Fibroblast of lung (primary cell): ENCODE results near the gene SYT3.

Experiments used
- EZH2 ChIP-seq: IDR thresholded peaks from 2 replicates; pipeline ENCODE4 v1.5.1; 2012; ENCODE audit warnings: low read length, control low read depth, mild to moderate bottlenecking; ENCODE audit errors: missing control alignments
- TF ChIP-seq, protein P1 (sequence below), 2 donors: IDR thresholded peaks in 1 of 2; conservative IDR thresholded peaks in 1 of 2; 1 replicate in 1 of 2; 2 replicates in 1 of 2; pipeline ENCODE4 v1.5.1; 2011 to 2012; ENCODE audit warnings: low read length in 2 of 2, control low read depth in 1 of 2, inconsistent platforms in 1 of 2, low read depth in 1 of 2, mild to moderate bottlenecking in 1 of 2

DNA sequence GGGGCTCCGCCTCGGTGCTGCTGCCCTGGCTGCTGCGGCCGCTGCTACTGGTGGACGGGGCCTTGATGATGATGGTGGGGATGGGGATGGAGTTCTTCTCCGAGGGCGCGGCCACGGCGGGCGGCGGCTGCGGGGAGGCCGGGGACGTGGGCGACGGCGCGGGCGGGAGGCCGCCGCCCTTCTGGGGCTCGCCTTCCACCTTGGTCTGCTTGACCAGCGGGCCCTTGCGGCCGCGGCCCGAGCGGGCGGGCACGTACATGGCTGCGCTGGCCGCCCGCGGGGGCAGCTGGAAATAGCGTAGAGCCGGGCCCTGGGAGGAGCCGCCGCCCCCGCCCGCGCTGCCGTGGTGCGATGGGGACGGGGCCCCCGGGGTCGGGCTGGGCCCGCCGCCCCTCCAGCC is 28.7 kb upstream of the SYT3 start:
- TF ChIP-seq, protein P1, sequence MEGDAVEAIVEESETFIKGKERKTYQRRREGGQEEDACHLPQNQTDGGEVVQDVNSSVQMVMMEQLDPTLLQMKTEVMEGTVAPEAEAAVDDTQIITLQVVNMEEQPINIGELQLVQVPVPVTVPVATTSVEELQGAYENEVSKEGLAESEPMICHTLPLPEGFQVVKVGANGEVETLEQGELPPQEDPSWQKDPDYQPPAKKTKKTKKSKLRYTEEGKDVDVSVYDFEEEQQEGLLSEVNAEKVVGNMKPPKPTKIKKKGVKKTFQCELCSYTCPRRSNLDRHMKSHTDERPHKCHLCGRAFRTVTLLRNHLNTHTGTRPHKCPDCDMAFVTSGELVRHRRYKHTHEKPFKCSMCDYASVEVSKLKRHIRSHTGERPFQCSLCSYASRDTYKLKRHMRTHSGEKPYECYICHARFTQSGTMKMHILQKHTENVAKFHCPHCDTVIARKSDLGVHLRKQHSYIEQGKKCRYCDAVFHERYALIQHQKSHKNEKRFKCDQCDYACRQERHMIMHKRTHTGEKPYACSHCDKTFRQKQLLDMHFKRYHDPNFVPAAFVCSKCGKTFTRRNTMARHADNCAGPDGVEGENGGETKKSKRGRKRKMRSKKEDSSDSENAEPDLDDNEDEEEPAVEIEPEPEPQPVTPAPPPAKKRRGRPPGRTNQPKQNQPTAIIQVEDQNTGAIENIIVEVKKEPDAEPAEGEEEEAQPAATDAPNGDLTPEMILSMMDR (conservative IDR thresholded peaks at IDR 0.05 in 1 of 2, IDR thresholded peaks at IDR 0.05 in 1 of 2; ENCODE audit: low read depth in 1 of 2, low read length in 2 of 2): no peak
- TF ChIP-seq EZH2: no peak
